ENCODE data around the gene HBEGF.

The HBEGF gene

GRCh38 chr5:140319833-140320232 is 26.6 kb downstream of the HBEGF start:
- TF ChIP-seq SIN3A (IDR thresholded peaks at IDR 0.05; ENCODE audit: borderline replicate concordance, insufficient read depth, low read length) (no peak), FOXP2 (optimal IDR thresholded peaks at IDR 0.05; ENCODE audit: borderline replicate concordance, extremely low read depth, extremely low read length, insufficient read depth) (no peak), REST (IDR thresholded peaks at IDR 0.05; ENCODE audit: insufficient read depth in 1 of 2, low read depth in 2 of 2, low read length in 2 of 2) (no peak), TAF1 (IDR thresholded peaks at IDR 0.05; ENCODE audit: borderline replicate concordance, insufficient read depth, low read length) (no peak), POLR2AphosphoS5 (IDR thresholded peaks at IDR 0.05; ENCODE audit: low read depth, low read length) (no peak)

- no peak for TF ChIP-seq FOXP2 (optimal IDR thresholded peaks at IDR 0.05; ENCODE audit: borderline replicate concordance, extremely low read depth, extremely low read length, insufficient read depth)
- TF ChIP-seq REST (IDR thresholded peaks at IDR 0.05; ENCODE audit: insufficient read depth in 1 of 2, low read depth in 2 of 2, low read length in 2 of 2) = no peak
- no peak for TF ChIP-seq POLR2AphosphoS5 (IDR thresholded peaks at IDR 0.05; ENCODE audit: low read depth, low read length)
These were observed 27.6 kb downstream of the HBEGF start for GRCh38 chr5:140318792-140319191.

- TF ChIP-seq POLR2AphosphoS5 (IDR thresholded peaks at IDR 0.05; ENCODE audit: low read depth, low read length) (no peak), TAF1 (IDR thresholded peaks at IDR 0.05; ENCODE audit: borderline replicate concordance, insufficient read depth, low read length) (no peak), SIN3A (IDR thresholded peaks at IDR 0.05; ENCODE audit: borderline replicate concordance, insufficient read depth, low read length) (no peak), REST (IDR thresholded peaks at IDR 0.05; ENCODE audit: insufficient read depth in 1 of 2, low read depth in 2 of 2, low read length in 2 of 2) (no peak), FOXP2 (optimal IDR thresholded peaks at IDR 0.05; ENCODE audit: borderline replicate concordance, extremely low read depth, extremely low read length, insufficient read depth) (no peak)
These were observed 28.5 kb downstream of the HBEGF start for GRCh38 chr5:140317859-140318258.

- TF ChIP-seq TAF1 (IDR thresholded peaks at IDR 0.05; ENCODE audit: borderline replicate concordance, insufficient read depth, low read length) (no peak), POLR2AphosphoS5 (IDR thresholded peaks at IDR 0.05; ENCODE audit: low read depth, low read length) (no peak), SIN3A (IDR thresholded peaks at IDR 0.05; ENCODE audit: borderline replicate concordance, insufficient read depth, low read length) (no peak), FOXP2 (optimal IDR thresholded peaks at IDR 0.05; ENCODE audit: borderline replicate concordance, extremely low read depth, extremely low read length, insufficient read depth) (no peak), REST (IDR thresholded peaks at IDR 0.05; ENCODE audit: insufficient read depth in 1 of 2, low read depth in 2 of 2, low read length in 2 of 2) (no peak)
These were observed 33.6 kb downstream of the HBEGF start for GRCh38 chr5:140312791-140313189.

All from PFSK-1 (cell line).